Measurements from ENCODE around the gene CCNQ. TPM values are rescaled to one million over a fixed set of nuclear protein-coding genes. Genes with fewer than 3 reads are reported as not detected.

The CCNQ gene
- total and polyA plus RNA-seq, 2 of the 8 experiments (the other 6 are each of a cell fraction or from before 2014, with no cell fraction given) = 16.6 to 32.1 TPM

- TF ChIP-seq CHD7 (IDR thresholded peaks at IDR 0.05; ENCODE audit: insufficient replicate concordance, low read length) (no peak), SIN3A (conservative IDR thresholded peaks at IDR 0.05 in 1 of 2, IDR thresholded peaks at IDR 0.05 in 1 of 2; ENCODE audit: low read depth in 1 of 2, low read length in 2 of 2) (no peak), MAX (IDR thresholded peaks at IDR 0.05) (no peak), EZH2 (IDR thresholded peaks at IDR 0.05; ENCODE audit: low read depth, low read length, severe bottlenecking) (no peak), BACH1 (IDR thresholded peaks at IDR 0.05; ENCODE audit: low read length) (no peak), CHD1 (IDR thresholded peaks at IDR 0.05; ENCODE audit: low read depth, low read length) (no peak), CBX8 (IDR thresholded peaks at IDR 0.05; ENCODE audit: borderline replicate concordance, low read depth, low read length) (no peak), TAF7 (optimal IDR thresholded peaks at IDR 0.05; ENCODE audit: borderline replicate concordance, low read depth, low read length) (no peak), POU5F1 (IDR thresholded peaks at IDR 0.05; ENCODE audit: low read depth, low read length) (no peak), POLR2A (IDR thresholded peaks at IDR 0.05; ENCODE audit: control extremely low read depth in 1 of 2, low read depth in 2 of 2, low read length in 2 of 2) (no peak)
Measured at GRCh38 chrX:153593811-153594500, 5.0 kb downstream of the CCNQ start (continued).

Data from H1 (cell line).